Measurements from ENCODE around the gene ASAP3. TPM values are rescaled to one million over a fixed set of nuclear protein-coding genes. Genes with fewer than 3 reads are reported as not detected.

The ASAP3 gene
- total RNA-seq, 1 experiment from 2014 or later = 12.1 TPM

DNA sequence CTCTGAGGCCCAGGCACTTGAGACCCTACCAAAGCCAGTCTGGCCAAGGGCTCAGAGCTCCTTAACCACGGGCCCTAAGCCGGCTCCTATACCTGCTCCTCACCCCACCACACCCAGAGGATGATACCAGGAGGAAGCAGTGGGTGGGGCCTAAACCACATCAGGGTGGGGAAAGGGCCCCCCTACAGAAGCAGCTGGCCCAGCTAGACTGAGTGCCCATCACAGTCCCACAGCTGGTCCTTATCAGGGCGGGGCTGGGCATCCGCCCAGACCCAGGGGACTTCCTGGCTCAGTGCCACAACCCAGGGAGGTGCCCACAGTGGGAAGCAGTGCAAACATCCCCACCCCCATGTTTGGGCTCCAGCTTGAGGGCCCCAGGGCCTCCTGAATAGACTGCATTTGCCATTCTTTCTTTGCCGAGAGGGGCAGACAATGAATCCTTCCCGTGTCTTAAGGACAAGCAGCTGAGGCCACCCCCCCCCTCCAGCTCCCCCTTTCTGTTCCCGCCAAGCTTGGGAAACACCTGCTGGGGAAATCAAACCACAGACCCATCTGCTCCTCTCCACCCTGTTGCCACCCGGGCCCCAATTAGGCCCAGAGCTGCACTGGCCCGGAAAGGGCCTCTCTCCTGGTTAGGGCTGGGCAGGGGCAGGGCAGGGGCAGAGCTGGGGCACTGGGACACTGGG lies 40.9 kb upstream of the ASAP3 start:
- TF ChIP-seq, protein P1, sequence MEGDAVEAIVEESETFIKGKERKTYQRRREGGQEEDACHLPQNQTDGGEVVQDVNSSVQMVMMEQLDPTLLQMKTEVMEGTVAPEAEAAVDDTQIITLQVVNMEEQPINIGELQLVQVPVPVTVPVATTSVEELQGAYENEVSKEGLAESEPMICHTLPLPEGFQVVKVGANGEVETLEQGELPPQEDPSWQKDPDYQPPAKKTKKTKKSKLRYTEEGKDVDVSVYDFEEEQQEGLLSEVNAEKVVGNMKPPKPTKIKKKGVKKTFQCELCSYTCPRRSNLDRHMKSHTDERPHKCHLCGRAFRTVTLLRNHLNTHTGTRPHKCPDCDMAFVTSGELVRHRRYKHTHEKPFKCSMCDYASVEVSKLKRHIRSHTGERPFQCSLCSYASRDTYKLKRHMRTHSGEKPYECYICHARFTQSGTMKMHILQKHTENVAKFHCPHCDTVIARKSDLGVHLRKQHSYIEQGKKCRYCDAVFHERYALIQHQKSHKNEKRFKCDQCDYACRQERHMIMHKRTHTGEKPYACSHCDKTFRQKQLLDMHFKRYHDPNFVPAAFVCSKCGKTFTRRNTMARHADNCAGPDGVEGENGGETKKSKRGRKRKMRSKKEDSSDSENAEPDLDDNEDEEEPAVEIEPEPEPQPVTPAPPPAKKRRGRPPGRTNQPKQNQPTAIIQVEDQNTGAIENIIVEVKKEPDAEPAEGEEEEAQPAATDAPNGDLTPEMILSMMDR (IDR thresholded peaks at IDR 0.05; ENCODE audit: insufficient read depth in 1 of 2, low read depth in 1 of 2, low read length in 1 of 2, severe bottlenecking in 1 of 2, unreplicated experiment in 1 of 2) = no peak
- no TSS peak for BruUV-seq (replicated peaks)
- ChIA-PET CTCF (interaction anchor here (1.1 kb wide), 1 partner anchor 110 kb away, joined by 3 read pairs; no protein-coding TSS in a partner anchor), POLR2A (no interaction called here)
- no peaks in the 10 kb centered on the region; the same call in 1 of the 2 replicates for H3K36me3 ChIP-seq (ENCODE audit: control insufficient read depth, insufficient read depth, low read length)
- Mint-ChIP-seq H3K27me3 (ENCODE audit: insufficient read depth, unreplicated experiment) (no peaks in the 10 kb centered on the region), H3K4me3 (ENCODE audit: unreplicated experiment) (no peak overlapping the region), H3K4me1 (ENCODE audit: low read depth, unreplicated experiment) (no peaks in the 10 kb centered on the region), H3K27ac (ENCODE audit: unreplicated experiment) (no peak overlapping the region), H3K9me3 (ENCODE audit: unreplicated experiment) (no peaks in the 10 kb centered on the region), H3K36me3 (ENCODE audit: insufficient read depth, unreplicated experiment) (peaks cover 11% of the 10 kb centered on the region)
- no peaks in the 10 kb centered on the region for H3K9me3 ChIP-seq
- no peaks in the 10 kb centered on the region for H3K27me3 ChIP-seq (replicated peaks; ENCODE audit: control insufficient read depth, insufficient read depth, low read length)
- H3K4me1 ChIP-seq = peaks cover 4% of the 10 kb centered on the region; the same call in 1 of the 2 replicates
- intact Hi-C loops (cut with micrococcal nuclease; ENCODE audit: unreplicated experiment) = no loop called here
- DNase-seq = no peak
- no peak overlapping the region for H3K4me3 ChIP-seq (ENCODE audit: low read depth, low read length)

DNA sequence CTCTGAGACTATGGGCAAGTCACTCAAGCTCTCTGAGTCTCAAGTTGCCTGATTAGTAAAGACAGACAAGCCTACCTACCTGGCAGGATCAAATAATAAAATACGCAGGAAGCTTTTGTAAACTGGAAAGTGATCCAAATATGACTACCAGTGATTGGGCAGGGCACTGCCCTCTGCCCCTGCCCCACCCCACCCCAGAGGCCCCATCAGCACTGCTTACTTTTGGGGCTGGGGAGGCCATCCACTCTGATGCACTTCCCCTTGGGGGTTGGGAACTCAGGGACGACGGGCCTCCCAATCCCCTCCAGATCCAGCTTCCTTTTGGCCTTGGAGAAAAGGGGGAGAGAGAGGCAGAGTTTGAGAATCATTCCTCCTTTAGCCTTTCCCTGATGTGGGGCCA lies 40.2 kb upstream of the ASAP3 start:
- intact Hi-C loops (cut with micrococcal nuclease; ENCODE audit: unreplicated experiment) = no loop called here
- H3K4me3 ChIP-seq (ENCODE audit: low read depth, low read length) = no peak overlapping the region
- BruUV-seq (replicated peaks) = no TSS peak
- TF ChIP-seq, protein P1 (IDR thresholded peaks at IDR 0.05; ENCODE audit: insufficient read depth in 1 of 2, low read depth in 1 of 2, low read length in 1 of 2, severe bottlenecking in 1 of 2, unreplicated experiment in 1 of 2) = no peak
- H3K4me1 ChIP-seq = no peaks in the 10 kb centered on the region
- no peaks in the 10 kb centered on the region for H3K27me3 ChIP-seq (replicated peaks; ENCODE audit: control insufficient read depth, insufficient read depth, low read length)
- no peak overlapping the region for H3K4me3 Mint-ChIP-seq (ENCODE audit: unreplicated experiment)
- H3K9me3 ChIP-seq = no peaks in the 10 kb centered on the region
- no peaks in the 10 kb centered on the region; the same call in 1 of the 2 replicates for H3K36me3 ChIP-seq (ENCODE audit: control insufficient read depth, insufficient read depth, low read length)
- CTCF ChIA-PET = no interaction called here
- no peak overlapping the region for H3K27ac Mint-ChIP-seq (ENCODE audit: unreplicated experiment)
- H3K36me3 Mint-ChIP-seq (ENCODE audit: insufficient read depth, unreplicated experiment) = peaks cover 16% of the 10 kb centered on the region
- H3K9me3 Mint-ChIP-seq (ENCODE audit: unreplicated experiment) = no peaks in the 10 kb centered on the region
- no peaks in the 10 kb centered on the region for H3K4me1 Mint-ChIP-seq (ENCODE audit: low read depth, unreplicated experiment)
- POLR2A ChIA-PET = no interaction called here
- DNase-seq = no peak
- no peaks in the 10 kb centered on the region for H3K27me3 Mint-ChIP-seq (ENCODE audit: insufficient read depth, unreplicated experiment)

DNA sequence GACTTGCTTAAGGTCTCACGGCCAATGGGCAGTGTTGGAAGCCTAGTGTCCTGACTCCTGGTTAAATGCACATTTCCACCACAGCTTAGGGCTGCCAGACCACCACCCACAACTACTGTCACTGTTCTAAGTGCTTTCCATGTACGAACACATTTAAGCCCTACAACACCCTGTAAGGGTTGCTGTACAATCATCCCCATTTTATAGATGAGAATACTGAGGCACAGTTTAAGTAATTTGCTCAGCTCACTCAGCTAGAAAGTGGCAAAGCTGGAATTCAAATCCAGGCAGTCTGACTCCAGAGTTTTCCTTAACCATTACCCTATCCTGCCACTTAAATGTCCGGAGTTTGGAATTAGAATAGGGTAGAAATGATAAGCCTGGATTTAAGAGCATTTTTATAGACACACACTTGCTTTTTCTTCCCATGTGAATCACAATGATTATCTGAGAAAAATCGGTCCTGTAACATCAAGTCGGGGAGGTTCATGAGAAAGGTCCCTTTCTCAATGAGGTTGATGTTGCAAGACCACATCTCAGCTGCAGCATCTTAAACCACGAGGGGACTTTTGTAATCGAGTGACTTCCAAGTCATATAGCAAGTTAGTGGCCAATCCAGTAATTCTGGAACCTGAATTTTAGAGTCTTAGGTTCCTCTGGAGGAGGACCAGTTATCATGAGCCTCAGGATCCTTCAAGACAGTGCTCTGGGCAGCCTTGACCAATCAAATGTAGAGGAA lies 38.4 kb upstream of the ASAP3 start:
- no peaks in the 10 kb centered on the region for H3K4me1 Mint-ChIP-seq (ENCODE audit: low read depth, unreplicated experiment)
- CTCF ChIA-PET = no interaction called here
- BruUV-seq (replicated peaks) = no TSS peak

More for the DNA sequence above, 38.4 kb upstream of the ASAP3 start:
- Mint-ChIP-seq H3K36me3 (ENCODE audit: insufficient read depth, unreplicated experiment) (peaks cover 25% of the 10 kb centered on the region), H3K4me3 (ENCODE audit: unreplicated experiment) (no peak overlapping the region), H3K27ac (ENCODE audit: unreplicated experiment) (no peak overlapping the region), H3K27me3 (ENCODE audit: insufficient read depth, unreplicated experiment) (no peaks in the 10 kb centered on the region), H3K9me3 (ENCODE audit: unreplicated experiment) (no peaks in the 10 kb centered on the region)
- Histone ChIP-seq H3K4me3 (ENCODE audit: low read depth, low read length) (no peak overlapping the region), H3K4me1 (no peaks in the 10 kb centered on the region), H3K36me3 (ENCODE audit: control insufficient read depth, insufficient read depth, low read length) (no peaks in the 10 kb centered on the region; the same call in 1 of the 2 replicates), H3K27me3 (replicated peaks; ENCODE audit: control insufficient read depth, insufficient read depth, low read length) (no peaks in the 10 kb centered on the region), H3K9me3 (no peaks in the 10 kb centered on the region)
- TF ChIP-seq, protein P1 (IDR thresholded peaks at IDR 0.05; ENCODE audit: insufficient read depth in 1 of 2, low read depth in 1 of 2, low read length in 1 of 2, severe bottlenecking in 1 of 2, unreplicated experiment in 1 of 2) = no peak
- no peak for DNase-seq
- intact Hi-C loops (cut with micrococcal nuclease; ENCODE audit: unreplicated experiment) = no loop called here
- POLR2A ChIA-PET = no interaction called here
